Lower lobe of right lung (tissue), 2 donors: ENCODE results near the gene SYTL2. TPM values are rescaled to one million over a fixed set of nuclear protein-coding genes. Genes with fewer than 3 reads are reported as not detected.
"Not testable (repeated sequence)": the region's sequence is repeated elsewhere in the genome, so short reads cannot be mapped to it uniquely, and the experiment has no call there.

Experiments
- ATAC-seq, 2 donors: fragments of 200-7000 bp; cut with Tn5 transposase; one replicate each; pipeline ENCODE4 v1.9.1; 2020 to 2022; ENCODE audit warnings: mild to moderate bottlenecking in 2 of 2, moderate library complexity in 2 of 2
- DNase-seq: peaks from one replicate; pipeline ENCODE4 v3.0.0-alpha.2; 2020
- H3K27ac ChIP-seq: fragments of 200-600 bp; one replicate; pipeline ENCODE4 v1.8.0; 2022
- H3K27me3 ChIP-seq: fragments of 200-600 bp; one replicate; pipeline ENCODE4 v1.8.0; 2022; ENCODE audit warnings: low read depth
- H3K36me3 ChIP-seq: fragments of 200-600 bp; one replicate; pipeline ENCODE4 v1.8.0; 2022; ENCODE audit warnings: mild to moderate bottlenecking
- H3K4me1 ChIP-seq: fragments of 200-600 bp; one replicate; pipeline ENCODE4 v1.8.0; 2022
- H3K4me3 ChIP-seq: fragments of 200-600 bp; one replicate; pipeline ENCODE4 v1.8.0; 2022; ENCODE audit warnings: mild to moderate bottlenecking
- H3K9me3 ChIP-seq: fragments of 200-600 bp; one replicate; pipeline ENCODE4 v1.8.0; 2022
- intact Hi-C: fragments of 100-400 bp; cut with DNase I; formaldehyde crosslinking; loops from one replicate; pipeline ENCODE4 v1.11.0; 2022
- total RNA-seq: library from RNA; stranded (reverse); fragmentation: NEBNext Ultra II Directional; extraction: Animal tissue kit (Norgen Biotek cat#: 25700); gene quantifications from one replicate; pipeline ENCODE4 v1.2.1, GENCODE V29; 2021
- TF ChIP-seq, protein P1 (sequence below): fragments of 200-600 bp; IDR thresholded peaks from one replicate; pipeline ENCODE4 v1.8.0; 2022; ENCODE audit warnings: antibody characterized with exemption, mild to moderate bottlenecking
- donor health status: DM: no; HTN: yes; CAD: no; lungs with severe emphysema.

SYTL2 gene
- total RNA-seq, 1 donor from 2014 or later: 23.6 TPM

DNA sequence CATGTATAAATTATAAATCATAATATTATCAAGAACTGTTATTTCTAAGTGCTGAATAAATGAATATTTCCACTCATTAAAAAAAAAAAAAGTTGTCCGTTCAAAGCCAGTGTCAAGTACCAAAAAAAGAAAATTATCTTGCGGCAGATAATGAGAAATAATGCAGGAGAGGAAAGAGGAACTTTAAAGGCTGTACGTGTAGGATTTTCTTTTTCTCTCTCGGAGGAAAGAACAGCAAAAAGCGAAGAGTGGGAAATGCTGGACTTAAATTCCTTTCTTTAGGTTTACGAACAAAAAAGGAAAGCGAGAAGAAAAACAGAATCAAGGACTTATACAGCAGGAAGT is 43.2 kb upstream of the SYTL2 start:
- DNase-seq (no peak), ATAC-seq (no peak)
- TF ChIP-seq, protein P1, sequence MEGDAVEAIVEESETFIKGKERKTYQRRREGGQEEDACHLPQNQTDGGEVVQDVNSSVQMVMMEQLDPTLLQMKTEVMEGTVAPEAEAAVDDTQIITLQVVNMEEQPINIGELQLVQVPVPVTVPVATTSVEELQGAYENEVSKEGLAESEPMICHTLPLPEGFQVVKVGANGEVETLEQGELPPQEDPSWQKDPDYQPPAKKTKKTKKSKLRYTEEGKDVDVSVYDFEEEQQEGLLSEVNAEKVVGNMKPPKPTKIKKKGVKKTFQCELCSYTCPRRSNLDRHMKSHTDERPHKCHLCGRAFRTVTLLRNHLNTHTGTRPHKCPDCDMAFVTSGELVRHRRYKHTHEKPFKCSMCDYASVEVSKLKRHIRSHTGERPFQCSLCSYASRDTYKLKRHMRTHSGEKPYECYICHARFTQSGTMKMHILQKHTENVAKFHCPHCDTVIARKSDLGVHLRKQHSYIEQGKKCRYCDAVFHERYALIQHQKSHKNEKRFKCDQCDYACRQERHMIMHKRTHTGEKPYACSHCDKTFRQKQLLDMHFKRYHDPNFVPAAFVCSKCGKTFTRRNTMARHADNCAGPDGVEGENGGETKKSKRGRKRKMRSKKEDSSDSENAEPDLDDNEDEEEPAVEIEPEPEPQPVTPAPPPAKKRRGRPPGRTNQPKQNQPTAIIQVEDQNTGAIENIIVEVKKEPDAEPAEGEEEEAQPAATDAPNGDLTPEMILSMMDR: no peak
- Histone ChIP-seq H3K4me1 (peaks cover 7% of the 10 kb centered on the region), H3K27me3 (no peaks in the 10 kb centered on the region), H3K9me3 (no peaks in the 10 kb centered on the region), H3K36me3 (no peaks in the 10 kb centered on the region), H3K27ac (peak overlapping the region; percentile 91), H3K4me3 (peak overlapping the region; percentile 62)
- intact Hi-C loops: no loop called here

DNA sequence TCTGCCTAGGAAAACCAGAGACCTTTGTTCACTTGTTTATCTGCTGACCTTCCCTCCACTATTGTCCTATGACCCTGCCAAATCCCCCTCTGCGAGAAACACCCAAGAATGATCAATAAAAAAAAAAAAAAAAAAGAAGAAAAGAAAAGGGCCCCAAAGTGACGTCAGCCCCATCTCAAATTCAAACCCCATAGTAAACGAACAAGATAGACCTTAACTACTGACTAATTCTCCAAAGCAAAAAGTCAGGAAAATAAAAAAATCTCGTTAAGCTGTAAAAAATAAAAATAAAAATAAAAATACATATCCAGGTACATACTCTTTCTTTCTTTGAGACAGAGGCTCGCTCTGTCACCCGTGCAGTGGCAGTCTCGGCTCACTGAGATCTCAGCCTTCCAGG is 42.6 kb upstream of the SYTL2 start:
- intact Hi-C loops, H3K4me3 ChIP-seq, H3K9me3 ChIP-seq, DNase-seq, ATAC-seq, H3K36me3 ChIP-seq, H3K27me3 ChIP-seq, H3K4me1 ChIP-seq, H3K27ac ChIP-seq: not testable (repeated sequence)

DNA sequence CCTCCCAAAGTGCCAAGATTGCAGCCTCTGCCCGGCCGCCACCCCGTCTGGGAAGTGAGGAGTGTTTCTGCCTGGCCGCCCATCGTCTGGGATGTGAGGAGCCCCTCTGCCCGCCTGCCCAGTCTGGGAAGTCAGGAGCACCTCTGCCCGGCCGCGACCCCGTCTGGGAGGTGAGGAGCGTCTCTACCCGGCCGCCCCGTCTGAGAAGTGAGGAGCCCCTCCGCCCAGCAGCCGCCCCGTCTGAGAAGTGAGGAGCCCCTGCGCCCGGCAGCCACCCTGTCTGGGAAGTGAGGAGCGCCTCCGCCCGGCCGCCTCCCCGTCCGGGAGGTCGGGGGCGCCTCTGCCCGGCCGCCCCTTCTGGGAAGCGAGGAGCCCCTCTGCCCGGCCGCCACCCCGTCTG is 41.8 kb upstream of the SYTL2 start:
- H3K36me3 ChIP-seq, H3K27me3 ChIP-seq, DNase-seq, H3K9me3 ChIP-seq, H3K27ac ChIP-seq, H3K4me1 ChIP-seq, intact Hi-C loops, H3K4me3 ChIP-seq, ATAC-seq: not testable (repeated sequence)

DNA sequence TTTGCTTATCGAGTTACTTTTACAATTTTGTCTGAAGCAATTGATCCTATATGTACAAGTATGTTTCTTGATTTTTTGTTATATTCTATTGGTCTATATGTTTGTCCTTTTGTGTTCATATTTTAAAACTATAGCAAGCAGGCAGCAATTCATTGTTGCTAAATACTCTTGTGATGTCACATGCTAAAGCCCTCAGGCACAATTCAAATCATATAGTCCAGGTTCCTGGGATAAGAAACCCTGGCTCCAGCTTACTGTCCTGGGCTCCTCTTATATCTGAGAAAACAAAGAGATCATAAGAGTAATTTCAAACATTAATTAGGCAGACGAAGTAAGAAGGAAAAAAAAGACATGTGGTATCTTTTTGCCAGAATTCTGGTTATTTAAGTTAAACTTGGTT is 37.6 kb upstream of the SYTL2 start:
- Histone ChIP-seq H3K9me3 (no peaks in the 10 kb centered on the region), H3K4me1 (no peaks in the 10 kb centered on the region), H3K36me3 (no peaks in the 10 kb centered on the region), H3K4me3 (no peak overlapping the region), H3K27me3 (no peaks in the 10 kb centered on the region), H3K27ac (no peak overlapping the region)
- intact Hi-C loops: no loop called here
- DNase-seq: no peak
- ATAC-seq: no peak
- TF ChIP-seq, protein P1: no peak

DNA sequence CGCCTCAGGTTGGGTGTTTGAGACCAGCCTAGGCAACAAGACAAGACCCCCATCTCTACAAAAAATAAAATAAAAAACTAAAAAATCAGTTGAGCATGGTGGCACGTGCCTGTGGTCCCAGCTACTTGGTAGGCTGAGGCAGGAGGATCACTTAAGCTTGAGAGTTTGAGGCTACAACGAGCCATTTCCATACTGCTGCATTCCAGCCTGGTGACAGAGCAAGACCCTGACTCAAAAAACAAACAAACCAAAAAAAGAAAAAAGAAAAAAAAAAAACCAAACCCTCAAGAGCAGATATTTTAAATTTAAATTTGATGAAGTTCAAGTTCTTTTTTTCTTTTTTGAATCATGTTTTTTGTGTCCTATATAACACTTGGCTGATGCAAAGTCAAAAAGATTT is 37.1 kb upstream of the SYTL2 start:
- no peaks in the 10 kb centered on the region for H3K9me3 ChIP-seq
- H3K4me1 ChIP-seq: no peaks in the 10 kb centered on the region
- TF ChIP-seq, protein P1: no peak
- H3K4me3 ChIP-seq: no peak overlapping the region
- H3K27me3 ChIP-seq: no peaks in the 10 kb centered on the region
- H3K36me3 ChIP-seq: no peaks in the 10 kb centered on the region
- DNase-seq: no peak
- intact Hi-C loops: no loop called here
- ATAC-seq: no peak
- H3K27ac ChIP-seq: no peak overlapping the region

DNA sequence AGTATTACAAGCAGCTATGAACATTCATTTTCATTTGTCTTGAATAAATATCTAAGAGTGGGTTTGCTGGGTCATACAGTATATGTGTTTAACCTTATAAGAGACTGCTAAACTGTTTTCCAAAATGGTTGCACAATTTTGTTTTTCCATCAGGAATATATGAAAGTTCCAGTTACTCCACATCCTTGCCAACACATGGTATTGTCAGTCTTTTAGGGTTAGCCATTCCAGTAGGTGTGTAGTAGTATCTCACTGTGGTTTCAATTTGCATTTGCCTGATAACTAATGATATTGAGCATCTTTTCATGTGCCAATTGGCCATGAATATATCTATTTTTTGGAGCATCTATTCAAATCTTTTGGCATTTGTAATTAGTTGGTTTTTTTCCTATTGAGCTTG is 36.5 kb upstream of the SYTL2 start:
- Histone ChIP-seq H3K36me3 (no peaks in the 10 kb centered on the region), H3K9me3 (no peaks in the 10 kb centered on the region), H3K27me3 (no peaks in the 10 kb centered on the region), H3K4me1 (no peaks in the 10 kb centered on the region), H3K27ac (no peak overlapping the region), H3K4me3 (no peak overlapping the region)
- ATAC-seq: no peak
- DNase-seq: no peak
- intact Hi-C loops: no loop called here
- TF ChIP-seq, protein P1: no peak

DNA sequence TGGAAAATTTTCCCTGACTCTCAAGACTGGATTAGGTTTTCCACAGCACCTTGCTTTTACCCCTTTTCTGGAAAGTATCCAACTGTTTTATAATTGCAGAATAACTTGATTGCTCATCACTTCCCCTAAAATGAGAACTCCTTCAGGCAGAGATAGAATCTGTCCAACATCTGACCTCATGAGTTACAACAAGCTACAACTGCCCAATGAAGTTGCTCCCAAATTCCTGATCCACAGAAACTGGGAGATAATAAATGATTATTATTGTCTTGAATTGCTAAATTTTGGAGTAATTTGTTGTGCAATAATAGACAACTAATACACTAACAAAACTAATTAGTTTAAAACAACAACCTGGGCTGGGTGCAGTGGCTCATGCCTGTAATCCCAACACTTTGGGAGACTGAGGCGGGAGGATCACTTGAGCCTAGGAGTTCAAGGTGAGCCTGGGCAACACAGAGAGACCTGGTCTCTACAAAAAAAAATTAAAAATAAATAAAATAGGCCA is 34.2 kb upstream of the SYTL2 start:
- H3K9me3 ChIP-seq: no peaks in the 10 kb centered on the region
- H3K36me3 ChIP-seq: no peaks in the 10 kb centered on the region
- H3K27me3 ChIP-seq: no peaks in the 10 kb centered on the region
- H3K27ac ChIP-seq: no peak overlapping the region
- DNase-seq (no peak), ATAC-seq (no peak)
- TF ChIP-seq, protein P1: no peak
- no peak overlapping the region for H3K4me3 ChIP-seq
- intact Hi-C loops: no loop called here
- H3K4me1 ChIP-seq: no peaks in the 10 kb centered on the region
